Type B pancreatic cell (in vitro differentiated cells): ENCODE results near the gene CASTOR1. TPM values are rescaled to one million over a fixed set of nuclear protein-coding genes. Genes with fewer than 3 reads are reported as not detected.

Experiments
- DNase-seq: peaks from one replicate; pipeline ENCODE4 v3.0.0; 2021; ENCODE audit warnings: mixed read lengths; ENCODE audit not compliant: unreplicated experiment; ENCODE audit errors: extremely low spot score
- H3K27ac Mint-ChIP-seq: 2 replicates; pipeline ENCODE4 v1.8.0; 2021; ENCODE audit warnings: mild to moderate bottlenecking, mixed read lengths
- H3K27me3 Mint-ChIP-seq: 2 replicates; pipeline ENCODE4 v1.8.0; 2021; ENCODE audit warnings: mixed read lengths
- H3K36me3 Mint-ChIP-seq: 2 replicates; pipeline ENCODE4 v1.8.0; 2021; ENCODE audit warnings: mixed read lengths
- H3K4me1 Mint-ChIP-seq: one replicate; pipeline ENCODE4 v1.8.0; 2021; ENCODE audit warnings: mixed read lengths; ENCODE audit not compliant: unreplicated experiment
- H3K4me3 Mint-ChIP-seq: 2 replicates; pipeline ENCODE4 v1.8.0; 2021; ENCODE audit warnings: mild to moderate bottlenecking, mixed read lengths
- H3K9me3 Mint-ChIP-seq: 2 replicates; pipeline ENCODE4 v1.8.0; 2021; ENCODE audit warnings: mixed read lengths
- total RNA-seq: library from RNA; stranded (reverse); gene quantifications from 2 replicates; pipeline ENCODE4 v1.2.1, GENCODE V29; 2021; ENCODE audit warnings: low replicate concordance
- TF ChIP-seq, protein P1 (sequence below): fragments of 200-600 bp; sonication (generic); conservative IDR thresholded peaks from 2 replicates; pipeline ENCODE4 v1.5.0; 2021; ENCODE audit warnings: antibody characterized with exemption, mild to moderate bottlenecking

Gene CASTOR1
- total RNA-seq, 1 donor from 2014 or later, result 11.4 TPM

GRCh38 chr22:30306627-30307011, 17.3 kb upstream of the CASTOR1 start:
- TF ChIP-seq, protein P1, sequence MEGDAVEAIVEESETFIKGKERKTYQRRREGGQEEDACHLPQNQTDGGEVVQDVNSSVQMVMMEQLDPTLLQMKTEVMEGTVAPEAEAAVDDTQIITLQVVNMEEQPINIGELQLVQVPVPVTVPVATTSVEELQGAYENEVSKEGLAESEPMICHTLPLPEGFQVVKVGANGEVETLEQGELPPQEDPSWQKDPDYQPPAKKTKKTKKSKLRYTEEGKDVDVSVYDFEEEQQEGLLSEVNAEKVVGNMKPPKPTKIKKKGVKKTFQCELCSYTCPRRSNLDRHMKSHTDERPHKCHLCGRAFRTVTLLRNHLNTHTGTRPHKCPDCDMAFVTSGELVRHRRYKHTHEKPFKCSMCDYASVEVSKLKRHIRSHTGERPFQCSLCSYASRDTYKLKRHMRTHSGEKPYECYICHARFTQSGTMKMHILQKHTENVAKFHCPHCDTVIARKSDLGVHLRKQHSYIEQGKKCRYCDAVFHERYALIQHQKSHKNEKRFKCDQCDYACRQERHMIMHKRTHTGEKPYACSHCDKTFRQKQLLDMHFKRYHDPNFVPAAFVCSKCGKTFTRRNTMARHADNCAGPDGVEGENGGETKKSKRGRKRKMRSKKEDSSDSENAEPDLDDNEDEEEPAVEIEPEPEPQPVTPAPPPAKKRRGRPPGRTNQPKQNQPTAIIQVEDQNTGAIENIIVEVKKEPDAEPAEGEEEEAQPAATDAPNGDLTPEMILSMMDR, result no peak
- Mint-ChIP-seq H3K27ac (peak overlapping the region; percentile 85), H3K4me1 (peaks cover 67% of the 10 kb centered on the region)

GRCh38 chr22:30305906-30306626, 16.8 kb upstream of the CASTOR1 start:
- Mint-ChIP-seq H3K27ac (peak overlapping the region; percentile 85), H3K27me3 (no peaks in the 10 kb centered on the region), H3K9me3 (no peaks in the 10 kb centered on the region), H3K36me3 (peaks cover 10% of the 10 kb centered on the region), H3K4me1 (peaks cover 69% of the 10 kb centered on the region), H3K4me3 (peak overlapping the region; percentile 36)
- DNase-seq, result no peak
- TF ChIP-seq, protein P1, result no peak

More at GRCh38 chr22:30306627-30307011, 17.3 kb upstream of the CASTOR1 start:
- Mint-ChIP-seq H3K9me3 (no peaks in the 10 kb centered on the region), H3K4me3 (no peak overlapping the region), H3K27me3 (no peaks in the 10 kb centered on the region), H3K36me3 (peaks cover 10% of the 10 kb centered on the region)
- no peak for DNase-seq

DNA sequence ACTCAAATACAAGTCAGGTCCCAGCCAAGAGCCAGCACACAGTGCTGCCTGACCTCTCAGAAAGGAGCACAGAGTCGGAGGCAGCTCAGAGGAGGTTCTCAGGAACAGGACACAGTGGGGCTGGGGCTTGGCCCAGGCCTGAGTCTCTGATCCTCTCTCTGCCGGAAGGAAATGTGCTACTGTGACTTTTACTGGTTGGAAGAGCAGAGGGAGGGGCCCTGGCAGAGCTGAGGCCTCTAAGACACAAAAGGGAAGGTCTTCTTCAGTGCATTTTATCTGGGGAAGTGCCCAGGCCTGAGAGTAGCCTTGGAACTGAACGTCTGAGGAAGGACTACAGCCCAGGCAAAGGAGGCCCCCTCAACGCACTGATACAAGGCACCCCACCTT, 16.2 kb upstream of the CASTOR1 start:
- no peaks in the 10 kb centered on the region for H3K27me3 Mint-ChIP-seq
- no peak for DNase-seq
- H3K4me1 Mint-ChIP-seq, result peaks cover 65% of the 10 kb centered on the region
- peaks cover 10% of the 10 kb centered on the region for H3K36me3 Mint-ChIP-seq
- H3K4me3 Mint-ChIP-seq, result peak overlapping the region; percentile 22
- TF ChIP-seq, protein P1, result no peak
- H3K9me3 Mint-ChIP-seq, result no peaks in the 10 kb centered on the region
- peak overlapping the region; percentile 85 for H3K27ac Mint-ChIP-seq

DNA sequence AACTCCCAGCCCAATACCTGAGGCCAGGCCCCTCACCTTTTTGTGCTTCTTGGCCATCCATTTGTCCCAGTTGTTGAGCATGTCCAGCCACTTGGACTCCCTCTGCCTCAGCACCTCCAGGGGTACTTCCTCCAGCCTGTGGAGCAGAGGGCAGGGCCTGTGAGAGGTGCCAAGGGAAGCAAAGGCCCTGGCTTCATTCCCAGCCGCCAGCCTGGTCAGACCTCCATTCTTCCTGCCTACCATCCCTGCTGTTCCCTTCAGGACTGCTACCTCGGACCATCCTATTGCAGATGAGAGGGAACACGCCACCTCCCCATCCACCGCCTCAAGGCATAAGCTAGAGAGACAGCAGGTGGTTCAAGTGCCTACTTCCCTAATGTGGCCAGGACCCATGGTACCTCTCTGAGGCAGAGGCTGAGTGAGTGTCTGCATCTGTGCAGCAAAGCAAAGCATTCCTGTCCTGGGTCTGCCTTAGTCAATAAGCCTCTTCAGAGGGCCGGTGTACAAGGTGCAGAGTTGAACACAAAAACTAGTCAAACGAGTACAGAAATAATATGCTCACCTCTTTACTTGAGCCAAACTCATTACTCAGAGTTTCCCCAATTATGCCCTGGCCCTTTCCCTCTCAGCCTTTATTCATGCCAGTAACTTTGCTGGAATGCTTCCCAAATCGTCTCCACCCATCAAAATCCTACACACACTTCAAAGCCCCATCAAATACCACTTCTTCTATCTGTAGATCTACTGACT, 15.4 kb upstream of the CASTOR1 start:
- peak overlapping the region; percentile 22 for H3K4me3 Mint-ChIP-seq
- H3K27ac Mint-ChIP-seq, result peak overlapping the region; percentile 85
- peaks cover 56% of the 10 kb centered on the region for H3K4me1 Mint-ChIP-seq
- peaks cover 10% of the 10 kb centered on the region for H3K36me3 Mint-ChIP-seq
- no peaks in the 10 kb centered on the region for H3K27me3 Mint-ChIP-seq
- TF ChIP-seq, protein P1, result no peak
- no peaks in the 10 kb centered on the region for H3K9me3 Mint-ChIP-seq
- no peak for DNase-seq

DNA sequence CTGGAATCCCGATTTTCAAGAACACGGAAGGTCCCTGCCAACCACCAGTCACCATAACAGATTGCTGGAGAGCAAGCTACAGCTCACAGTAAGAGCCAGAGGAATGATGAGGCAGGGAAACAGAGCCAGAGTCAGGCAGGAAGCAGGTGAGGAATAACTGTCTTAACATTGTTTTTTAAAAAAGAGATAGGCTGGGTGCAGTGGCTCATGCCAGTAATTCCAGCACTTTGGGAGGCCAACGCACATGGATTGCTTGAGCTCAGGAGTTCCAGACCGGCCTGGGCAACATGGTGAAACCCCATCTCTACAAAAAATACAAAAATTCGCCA, 13.5 kb upstream of the CASTOR1 start:
- Mint-ChIP-seq H3K36me3 (peaks cover 10% of the 10 kb centered on the region), H3K4me1 (peaks cover 54% of the 10 kb centered on the region), H3K27ac (peak overlapping the region; percentile 80), H3K9me3 (no peaks in the 10 kb centered on the region), H3K4me3 (peak overlapping the region; percentile 25), H3K27me3 (no peaks in the 10 kb centered on the region)
- TF ChIP-seq, protein P1, result no peak
- no peak for DNase-seq
